Neural cell (in vitro differentiated cells): ENCODE results near the gene SMLR1. TPM values are rescaled to one million over a fixed set of nuclear protein-coding genes. Genes with fewer than 3 reads are reported as not detected.
A peak's percentile ranks its signal among the peaks of the same experiment; 100 is the strongest.

ENCODE experiments used
- H2AFZ ChIP-seq: fragments of 200-600, 300-800 bp; sonication (generic), shearing (Covaris generic); 2 replicates; pipeline ENCODE4 v1.6.0; 2014; ENCODE audit warnings: low read depth, mild to moderate bottlenecking, antibody characterized with exemption, low read length, moderate library complexity
- H3F3A ChIP-seq: fragments of 200-600 bp; shearing (Covaris generic); 2 replicates; pipeline ENCODE4 v1.6.1; 2016; ENCODE audit warnings: mild to moderate bottlenecking, moderate library complexity, mixed read lengths, antibody characterized with exemption, low read length; ENCODE audit not compliant: insufficient read depth, poor library complexity, severe bottlenecking
- H3K27ac ChIP-seq: fragments of 200-600, 300-800 bp; sonication (generic), shearing (Covaris generic); 2 replicates; pipeline ENCODE4 v1.5.1; 2014; ENCODE audit warnings: mild to moderate bottlenecking, low read length, moderate library complexity
- H3K27me3 ChIP-seq: fragments of 300-800, 200-600 bp; sonication (generic), shearing (Covaris generic); 2 replicates; pipeline ENCODE4 v1.6.0; 2014; ENCODE audit warnings: mild to moderate bottlenecking, low read depth, low read length, moderate library complexity; ENCODE audit not compliant: insufficient read depth
- H3K36me3 ChIP-seq: fragments of 300-800, 200-600 bp; sonication (generic), shearing (Covaris generic); 2 replicates; pipeline ENCODE4 v1.5.1; 2014; ENCODE audit warnings: mild to moderate bottlenecking, antibody characterized with exemption, low read length, moderate library complexity; ENCODE audit not compliant: insufficient read depth
- H3K4me2 ChIP-seq: fragments of 300-800, 200-600 bp; sonication (generic), shearing (Covaris generic); 2 replicates; pipeline ENCODE4 v1.6.0; 2014; ENCODE audit warnings: mild to moderate bottlenecking, low read length
- H3K4me3 ChIP-seq: fragments of 300-800, 200-600 bp; sonication (generic), shearing (Covaris generic); 2 replicates; pipeline ENCODE4 v1.5.1; 2014; ENCODE audit warnings: mild to moderate bottlenecking, low read length, moderate library complexity
- H3K79me2 ChIP-seq: fragments of 200-600 bp; shearing (Covaris generic); replicated peaks from 2 replicates; pipeline ENCODE4 v1.6.0; 2014; ENCODE audit warnings: mild to moderate bottlenecking, low read length, moderate library complexity; ENCODE audit not compliant: insufficient read depth
- H3K9ac ChIP-seq: fragments of 300-800, 200-600 bp; sonication (generic), shearing (Covaris generic); 2 replicates; pipeline ENCODE4 v1.6.1; 2016; ENCODE audit warnings: mild to moderate bottlenecking, low read length, mixed read lengths
- H3K9me2 ChIP-seq: fragments of 200-600 bp; shearing (Covaris generic); 2 replicates; pipeline ENCODE4 v1.6.1; 2016; ENCODE audit warnings: mild to moderate bottlenecking, low read length, mixed read lengths; ENCODE audit not compliant: insufficient read depth
- H3K9me3 ChIP-seq: fragments of 200-600, 300-800 bp; sonication (generic), shearing (Covaris generic); 2 replicates; pipeline ENCODE4 v1.6.1; 2016; ENCODE audit warnings: mild to moderate bottlenecking, mixed run types, low read length, moderate library complexity, mixed read lengths
- H4K20me1 ChIP-seq: fragments of 200-600 bp; shearing (Covaris generic); 2 replicates; pipeline ENCODE4 v1.6.1; 2016; ENCODE audit warnings: mild to moderate bottlenecking, mixed run types; ENCODE audit not compliant: insufficient read depth
- CTCF ChIP-seq: fragments of 450-650 bp; IDR thresholded peaks from 2 replicates; pipeline ENCODE4 v1.5.1; 2014; ENCODE audit warnings: antibody characterized with exemption, mild to moderate bottlenecking, moderate library complexity; ENCODE audit not compliant: poor library complexity, severe bottlenecking
- EP300 ChIP-seq: fragments of 450-650 bp; conservative IDR thresholded peaks from 2 replicates; pipeline ENCODE4 v1.6.1; 2014; ENCODE audit warnings: antibody characterized with exemption, mild to moderate bottlenecking, moderate library complexity; ENCODE audit not compliant: poor library complexity, severe bottlenecking
- EZH2 ChIP-seq: fragments of 200-600, 300-800 bp; shearing (Covaris generic), sonication (generic); IDR thresholded peaks from 2 replicates; pipeline ENCODE4 v1.6.1; 2014; ENCODE audit warnings: antibody characterized with exemption, low read length, borderline replicate concordance, mild to moderate bottlenecking; ENCODE audit not compliant: insufficient read depth, poor library complexity, severe bottlenecking
- MXI1 ChIP-seq: fragments of 450-650 bp; conservative IDR thresholded peaks from 2 replicates; pipeline ENCODE4 v1.6.1; 2014; ENCODE audit warnings: antibody characterized with exemption, mild to moderate bottlenecking; ENCODE audit not compliant: poor library complexity, severe bottlenecking
- POLR2AphosphoS5 ChIP-seq: IDR thresholded peaks from 2 replicates; pipeline ENCODE4 v1.6.1; 2012
- RAD21 ChIP-seq: fragments of 450-650 bp; conservative IDR thresholded peaks from 2 replicates; pipeline ENCODE4 v1.6.1; 2014; ENCODE audit warnings: antibody characterized with exemption, mild to moderate bottlenecking, moderate library complexity
- REST ChIP-seq: IDR thresholded peaks from 2 replicates; pipeline ENCODE4 v1.6.1; 2012; ENCODE audit warnings: borderline replicate concordance
- SMC3 ChIP-seq: fragments of 450-650 bp; conservative IDR thresholded peaks from 2 replicates; pipeline ENCODE4 v1.6.1; 2014; ENCODE audit warnings: antibody characterized with exemption, mild to moderate bottlenecking, moderate library complexity; ENCODE audit not compliant: poor library complexity
- TAF1 ChIP-seq: IDR thresholded peaks from 2 replicates; pipeline ENCODE4 v1.6.1; 2012; ENCODE audit warnings: low read depth
- polyA plus RNA-seq: library from polyadenylated mRNA; depleted of rRNA; stranded (reverse); fragments of >200 nt; gene quantifications from 2 replicates; pipeline ENCODE4 v1.2.3, GENCODE V29; 2014

SMLR1 gene
- polyA plus RNA-seq, 1 donor from 2014 or later = not detected

- TF ChIP-seq CTCF (no peak), REST (no peak), EP300 (peak; percentile 18), POLR2AphosphoS5 (peak; percentile 42), SMC3 (no peak), EZH2 (no peak), MXI1 (no peak), RAD21 (no peak), TAF1 (no peak)
- no peaks in the 10 kb centered on the region for H3K36me3 ChIP-seq
- H3F3A ChIP-seq = no peaks in the 10 kb centered on the region
- H4K20me1 ChIP-seq = no peaks in the 10 kb centered on the region
- no peaks in the 10 kb centered on the region for H3K9me2 ChIP-seq
- no peak overlapping the region for H3K4me2 ChIP-seq
- no peak overlapping the region for H3K4me3 ChIP-seq
- H2AFZ ChIP-seq = no peak overlapping the region
- H3K9ac ChIP-seq = no peak overlapping the region
- no peaks in the 10 kb centered on the region for H3K9me3 ChIP-seq
- H3K79me2 ChIP-seq = no peaks in the 10 kb centered on the region
- no peak overlapping the region for H3K27ac ChIP-seq
- H3K27me3 ChIP-seq = no peaks in the 10 kb centered on the region
These were observed 4.4 kb downstream of the SMLR1 start for GRCh38 chr6:130831607-130832006.

- H3F3A ChIP-seq = no peaks in the 10 kb centered on the region
- H3K4me3 ChIP-seq = no peak overlapping the region
- TF ChIP-seq TAF1 (no peak), SMC3 (no peak), REST (no peak), RAD21 (no peak), EP300 (no peak), MXI1 (no peak), POLR2AphosphoS5 (no peak), CTCF (no peak), EZH2 (no peak)
- no peaks in the 10 kb centered on the region for H3K27me3 ChIP-seq
- H3K9ac ChIP-seq = no peak overlapping the region
- no peaks in the 10 kb centered on the region for H4K20me1 ChIP-seq
- H3K9me2 ChIP-seq = no peaks in the 10 kb centered on the region
- H2AFZ ChIP-seq = no peak overlapping the region
- H3K79me2 ChIP-seq = no peaks in the 10 kb centered on the region
- no peaks in the 10 kb centered on the region for H3K36me3 ChIP-seq
- no peak overlapping the region for H3K27ac ChIP-seq
- H3K4me2 ChIP-seq = no peak overlapping the region
- no peaks in the 10 kb centered on the region for H3K9me3 ChIP-seq
These were observed 6.4 kb downstream of the SMLR1 start for GRCh38 chr6:130833569-130833968.
